ENCODE measurements around the gene PRKCE.

- TF ChIP-seq CTCF (IDR thresholded peaks at IDR 0.05) (no peak), POLR2A (IDR thresholded peaks at IDR 0.05) (no peak)
Observed at GRCh38 chr2:45834372-45834771, 182.9 kb downstream of the PRKCE start.
